Suprapubic skin (tissue), 4 donors: ENCODE results near the gene E2F1.

Experiments
- CTCF ChIP-seq, 2 donors: fragments of 200-600 bp in 1 of 2; fragments of 450-650 bp in 1 of 2; sonication (generic) in 1 of 2; IDR thresholded peaks; one replicate each; pipeline ENCODE4 v1.5.1; 2016 to 2019; ENCODE audit warnings: antibody characterized with exemption in 2 of 2, mild to moderate bottlenecking in 1 of 2, moderate library complexity in 1 of 2
- EP300 ChIP-seq: sonication (generic); formaldehyde crosslinking; IDR thresholded peaks from one replicate; pipeline ENCODE4 v1.6.1; 2017; ENCODE audit warnings: antibody characterized with exemption
- POLR2A ChIP-seq, 2 donors: fragments of 450-650 bp; IDR thresholded peaks; one replicate each; pipeline ENCODE4 v1.6.1; 2017; ENCODE audit warnings: antibody characterized with exemption in 2 of 2, mild to moderate bottlenecking in 2 of 2, moderate library complexity in 2 of 2
- POLR2AphosphoS5 ChIP-seq, 3 donors: sonication (generic); formaldehyde crosslinking; IDR thresholded peaks; one replicate each; pipeline ENCODE4 v1.6.1; 2017; ENCODE audit warnings: antibody characterized with exemption in 3 of 3

- TF ChIP-seq POLR2AphosphoS5 (IDR thresholded peaks at IDR 0.05) (no peak), CTCF (IDR thresholded peaks at IDR 0.05) (no peak), POLR2A (IDR thresholded peaks at IDR 0.05) (no peak), EP300 (no peak)
These were observed 27.7 kb upstream of the E2F1 start for GRCh38 chr20:33713865-33714367.
